Glutamatergic neuron (in vitro differentiated cells): ENCODE results near the gene PPP2R5C. TPM values are rescaled to one million over a fixed set of nuclear protein-coding genes. Genes with fewer than 3 reads are reported as not detected.

Experiments
- DNase-seq: peaks from one replicate; pipeline ENCODE4 v3.0.0; 2022
- H3K27ac Mint-ChIP-seq: one replicate; pipeline ENCODE4 v1.8.0; 2020; ENCODE audit warnings: mild to moderate bottlenecking, mixed read lengths, inconsistent platforms; ENCODE audit not compliant: unreplicated experiment
- H3K27me3 Mint-ChIP-seq: one replicate; pipeline ENCODE4 v1.8.0; 2020; ENCODE audit warnings: mild to moderate bottlenecking, moderate library complexity, mixed read lengths, inconsistent platforms; ENCODE audit not compliant: unreplicated experiment
- H3K36me3 Mint-ChIP-seq: one replicate; pipeline ENCODE4 v1.8.0; 2020; ENCODE audit warnings: mild to moderate bottlenecking, mixed read lengths, inconsistent platforms; ENCODE audit not compliant: unreplicated experiment
- H3K4me1 Mint-ChIP-seq: one replicate; pipeline ENCODE4 v1.8.0; 2020; ENCODE audit warnings: mild to moderate bottlenecking, low read depth, mixed read lengths, inconsistent platforms; ENCODE audit not compliant: unreplicated experiment
- H3K4me3 Mint-ChIP-seq: one replicate; pipeline ENCODE4 v1.8.0; 2020; ENCODE audit warnings: mild to moderate bottlenecking, mixed read lengths, inconsistent platforms; ENCODE audit not compliant: unreplicated experiment
- H3K9me3 Mint-ChIP-seq: one replicate; pipeline ENCODE4 v1.8.0; 2020; ENCODE audit warnings: mild to moderate bottlenecking, moderate library complexity, mixed read lengths, inconsistent platforms; ENCODE audit not compliant: unreplicated experiment
- CTCF ChIP-seq: fragments of 200-600 bp; sonication (generic); IDR thresholded peaks from one replicate; pipeline ENCODE4 v1.5.0; 2021; ENCODE audit not compliant: partially characterized antibody, unreplicated experiment
- total RNA-seq: library from RNA; stranded (reverse); fragmentation: NEBNext Ultra II Directional; extraction: Animal tissue kit (Norgen Biotek cat#: 25700); gene quantifications from one replicate; pipeline ENCODE4 v1.2.1, GENCODE V29; 2021; ENCODE audit not compliant: unreplicated experiment

Gene PPP2R5C
- total RNA-seq, 1 donor from 2014 or later: 116 TPM

DNA sequence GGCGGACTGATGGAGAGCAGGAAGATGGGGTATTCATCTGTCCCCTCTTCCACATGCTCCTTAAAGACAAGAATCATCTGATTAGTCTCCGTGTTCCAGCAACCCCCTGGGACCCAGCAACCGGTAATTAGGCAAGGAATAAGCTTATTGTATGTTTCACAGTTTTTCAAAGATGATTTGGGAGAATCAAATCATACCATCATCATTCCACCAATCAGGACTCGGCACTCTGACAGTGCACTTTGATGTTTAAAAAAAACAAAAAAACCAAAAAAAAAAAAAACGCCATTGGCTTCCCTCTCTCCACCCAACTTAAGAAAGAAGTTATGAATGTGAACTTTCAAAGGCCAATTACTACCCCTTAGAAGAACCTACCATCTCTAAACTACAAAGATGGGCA, 201.5 kb downstream of the PPP2R5C start:
- H3K9me3 Mint-ChIP-seq: peaks cover 12% of the 10 kb centered on the region

GRCh38 chr14:101963656-101964296, 202.3 kb downstream of the PPP2R5C start:
- Mint-ChIP-seq H3K4me3 (peak overlapping the region; percentile 74), H3K36me3 (no peaks in the 10 kb centered on the region), H3K4me1 (peaks cover 21% of the 10 kb centered on the region), H3K9me3 (peaks cover 10% of the 10 kb centered on the region), H3K27me3 (peaks cover 23% of the 10 kb centered on the region), H3K27ac (peak overlapping the region; percentile 41)
- TF ChIP-seq CTCF: no peak
- no peak for DNase-seq

More for the DNA sequence above, 201.5 kb downstream of the PPP2R5C start:
- Mint-ChIP-seq H3K36me3 (no peaks in the 10 kb centered on the region), H3K27ac (peak overlapping the region; percentile 90), H3K4me1 (peaks cover 20% of the 10 kb centered on the region), H3K4me3 (peak overlapping the region; percentile 75), H3K27me3 (peaks cover 23% of the 10 kb centered on the region)
- DNase-seq: no peak
- TF ChIP-seq CTCF: no peak

DNA sequence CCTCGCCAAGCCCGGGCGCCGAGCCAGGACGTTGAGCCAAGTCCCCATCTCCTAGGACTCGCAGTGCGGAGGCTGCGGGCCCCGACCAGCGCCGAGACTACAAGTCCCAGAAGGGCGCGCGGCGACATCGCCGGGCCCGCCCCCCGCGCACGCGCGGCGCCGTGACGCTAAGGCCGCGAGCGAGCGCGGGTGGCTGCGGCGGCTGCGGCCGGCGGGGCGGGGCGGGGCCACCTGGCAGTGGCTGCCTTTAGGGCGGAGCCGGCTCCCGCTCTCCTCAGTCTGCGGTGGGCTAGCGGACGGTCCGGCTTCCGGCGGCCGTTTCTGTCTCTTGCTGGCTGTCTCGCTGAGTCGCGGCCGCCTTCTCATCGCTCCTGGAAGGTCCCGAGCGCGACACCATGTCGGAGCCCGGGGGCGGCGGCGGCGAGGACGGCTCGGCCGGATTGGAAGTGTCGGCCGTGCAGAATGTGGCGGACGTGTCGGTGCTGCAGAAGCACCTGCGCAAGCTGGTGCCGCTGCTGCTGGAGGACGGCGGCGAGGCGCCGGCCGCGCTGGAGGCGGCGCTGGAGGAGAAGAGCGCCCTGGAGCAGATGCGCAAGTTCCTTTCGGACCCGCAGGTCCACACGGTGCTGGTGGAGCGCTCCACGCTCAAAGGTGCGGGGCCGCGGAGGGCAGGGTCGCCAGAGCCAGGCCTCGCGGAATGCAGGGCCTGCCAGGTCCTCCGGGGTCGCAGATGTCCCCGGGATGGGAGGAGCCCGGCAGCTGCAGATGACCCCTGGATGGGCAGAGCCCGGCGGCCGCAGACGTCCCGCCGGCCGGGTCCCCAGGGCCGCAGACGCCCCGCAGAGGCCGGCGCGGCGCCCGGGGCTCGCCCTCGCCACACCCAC, 203.0 kb downstream of the PPP2R5C start, which contains the start of gene DYNC1H1:
DYNC1H1 (plus strand) TSS at position 277 of the 884 bp plus-strand sequence; CDS start at position 396, 119 bp downstream.
- Mint-ChIP-seq H3K4me3 (peak within 1 kb of the TSS; percentile 85), H3K27me3 (peaks cover 23% of the 10 kb centered on the region), H3K36me3 (no peaks in the 10 kb centered on the region), H3K9me3 (peaks cover 10% of the 10 kb centered on the region), H3K4me1 (peaks cover 24% of the 10 kb centered on the region), H3K27ac (peak within 1 kb of the TSS; percentile 98)
- DNase-seq: peak; percentile 94
- TF ChIP-seq CTCF: no peak

DNA sequence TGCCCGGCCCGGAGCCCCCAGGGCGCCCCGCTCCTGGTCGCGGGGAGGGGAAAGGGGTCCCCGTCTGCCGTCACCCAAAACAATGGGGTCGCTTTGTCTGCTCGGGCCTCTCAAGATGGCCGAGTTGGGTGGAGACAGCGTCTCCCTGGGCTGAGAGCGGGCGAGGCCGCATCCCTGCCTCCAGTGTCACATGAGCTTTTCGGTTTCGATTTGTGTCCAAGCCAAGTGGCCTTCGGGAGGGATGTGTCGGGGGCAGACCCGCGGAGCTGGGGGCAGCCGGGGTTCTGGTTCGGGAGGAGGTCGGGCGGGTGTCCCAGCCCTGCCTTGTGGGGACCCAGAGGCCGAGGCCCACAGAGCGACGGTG, 203.7 kb downstream of the PPP2R5C start:
- no peak for TF ChIP-seq CTCF
- Mint-ChIP-seq H3K9me3 (peaks cover 10% of the 10 kb centered on the region), H3K27ac (peak overlapping the region; percentile 98), H3K4me3 (peak overlapping the region; percentile 85), H3K36me3 (no peaks in the 10 kb centered on the region), H3K27me3 (peaks cover 23% of the 10 kb centered on the region), H3K4me1 (peaks cover 29% of the 10 kb centered on the region)
- DNase-seq: peak; percentile 61
